HG03575 (cell line): Measurements from ENCODE around the gene ASF1B.
"Not testable (repeated sequence)": the region's sequence is repeated elsewhere in the genome, so short reads cannot be mapped to it uniquely, and the experiment has no call there.

Source experiments
- ATAC-seq: cut with Tn5 transposase; IDR thresholded peaks from one replicate; pipeline ENCODE4 v1.9.1; 2021; ENCODE audit not compliant: unreplicated experiment, insufficient number of reproducible peaks, low FRiP score; ENCODE audit errors: extremely low read depth

Gene ASF1B

DNA sequence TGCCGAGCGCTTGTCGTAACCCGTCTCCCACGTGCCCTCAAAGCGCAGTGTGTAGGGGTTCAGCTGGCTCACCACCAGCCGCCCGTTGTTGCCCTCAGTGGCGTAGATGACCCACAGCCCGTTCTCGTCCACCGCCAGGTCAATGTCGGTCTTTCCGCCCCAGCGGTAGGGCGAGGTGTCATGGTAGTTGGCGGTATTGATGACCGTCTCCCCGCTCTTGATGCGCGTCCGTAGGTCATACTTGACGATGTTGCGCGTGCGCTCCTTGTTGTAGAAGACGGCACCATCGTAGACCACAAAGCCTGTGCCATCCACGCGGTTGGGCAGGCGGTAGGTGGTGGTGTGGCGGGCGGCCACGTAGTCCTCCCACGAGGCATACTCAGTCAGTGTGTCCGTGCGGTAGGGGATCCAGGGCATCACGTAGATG is 26.5 kb upstream of the ASF1B start:
- ATAC-seq: no peak

DNA sequence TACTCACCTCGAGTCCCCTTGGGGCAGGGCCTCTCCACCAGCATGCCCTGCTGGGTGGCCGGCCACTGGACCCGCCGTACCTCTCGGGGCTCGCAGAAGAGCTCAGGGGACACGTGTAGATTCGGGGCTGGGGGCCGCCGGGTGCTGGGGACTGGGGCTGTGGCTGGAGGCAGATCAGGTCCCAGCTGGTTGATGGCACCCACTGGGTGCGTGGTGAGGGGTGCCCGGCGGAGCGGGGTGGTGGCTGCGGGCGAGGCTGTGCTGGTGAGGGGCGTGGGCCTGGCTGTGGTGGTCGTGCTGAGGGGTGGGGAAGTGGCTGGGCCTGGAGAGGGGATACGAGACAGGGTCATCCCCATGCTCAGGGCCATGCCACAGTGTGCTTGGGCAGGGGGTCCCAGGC is 24.9 kb upstream of the ASF1B start:
- ATAC-seq: no peak

DNA sequence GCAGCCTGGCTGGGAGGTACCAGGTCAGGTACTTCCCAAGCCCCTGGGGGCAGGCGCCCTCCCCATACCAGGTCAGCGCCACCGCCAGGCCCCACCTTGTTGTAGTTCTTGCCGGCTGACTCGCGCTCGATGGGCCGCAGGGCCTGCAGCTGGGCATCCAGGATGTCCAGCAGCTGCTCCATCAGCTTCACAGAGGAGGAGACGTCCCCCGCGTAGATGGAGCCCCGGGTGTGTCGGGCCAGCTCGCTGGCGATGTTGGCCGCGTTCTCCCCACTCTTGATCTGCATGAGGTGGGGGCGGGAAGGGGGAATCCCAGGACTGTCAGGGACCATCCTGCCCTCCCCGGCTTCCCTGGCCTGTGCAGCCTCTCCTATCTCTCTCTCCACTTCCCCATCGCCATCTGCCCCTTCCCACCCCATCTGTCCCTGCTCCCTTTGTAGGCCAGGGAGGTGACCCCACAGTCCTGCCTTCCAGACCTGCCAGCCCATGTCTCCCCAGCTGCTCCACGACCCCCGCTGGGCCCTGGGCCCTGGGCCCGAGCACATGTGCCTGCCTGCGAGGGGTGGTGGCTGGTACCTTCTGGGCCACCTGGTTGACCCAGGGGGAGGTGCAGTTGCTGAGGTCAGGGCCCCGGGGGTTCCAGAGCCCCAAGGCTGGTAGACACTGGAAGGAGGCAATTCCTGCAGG is 23.8 kb upstream of the ASF1B start:
- ATAC-seq: no peak

DNA sequence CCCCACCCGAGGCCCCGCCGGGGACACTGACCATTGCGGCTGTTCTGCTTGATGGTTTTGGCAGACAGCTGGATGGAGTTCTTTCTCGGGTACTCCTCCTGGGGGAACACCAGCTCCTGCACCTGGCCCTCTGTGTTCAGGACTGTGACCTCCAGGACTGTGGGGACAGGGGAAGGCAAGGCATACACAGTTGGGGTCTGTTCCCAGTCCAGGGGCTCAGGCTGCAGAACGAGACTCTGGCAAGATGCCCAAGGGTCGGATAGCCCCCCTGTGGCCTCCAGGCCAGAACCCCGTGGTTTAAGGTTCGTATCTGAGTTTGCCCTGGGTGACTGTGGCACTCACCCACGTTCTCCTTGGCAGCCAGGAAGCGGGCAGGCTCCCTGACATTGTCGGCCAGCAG is 22.7 kb upstream of the ASF1B start:
- ATAC-seq: no peak

DNA sequence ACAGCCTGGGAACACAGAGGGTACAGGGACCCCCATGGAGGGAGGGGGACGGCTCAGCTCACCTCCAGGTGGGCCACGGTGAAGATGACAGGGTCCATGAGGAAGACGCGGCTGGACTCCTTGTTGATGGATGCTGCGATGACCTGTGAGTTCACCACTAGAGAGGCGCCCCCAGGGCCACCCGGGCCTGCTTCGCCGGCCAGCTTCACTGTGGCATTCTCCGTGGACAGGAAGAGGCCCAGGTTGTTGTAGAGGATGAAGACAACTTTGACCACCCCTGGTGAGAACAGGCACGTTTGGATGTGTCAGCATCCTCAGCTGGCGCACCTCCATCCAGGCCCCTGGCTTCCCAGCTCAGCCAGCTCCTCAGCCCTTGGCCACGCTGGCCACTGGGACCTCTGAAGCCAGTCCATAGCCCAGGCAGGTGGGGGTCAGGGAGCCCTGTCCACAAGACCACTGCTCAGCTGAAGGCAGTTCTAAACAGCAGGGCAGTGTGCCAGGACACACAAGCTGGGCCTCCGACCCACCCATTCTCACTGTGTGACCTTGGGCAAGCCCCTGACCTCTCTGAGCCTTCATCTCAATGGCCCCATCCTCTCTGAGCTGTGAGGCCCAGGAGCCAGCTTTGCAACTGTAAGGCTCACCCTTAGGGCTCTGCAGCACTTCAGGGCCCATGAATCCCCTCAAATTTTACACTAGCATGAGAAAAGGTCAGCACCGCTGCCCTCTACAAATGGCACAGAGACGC is 22.1 kb upstream of the ASF1B start:
- ATAC-seq: no peak

DNA sequence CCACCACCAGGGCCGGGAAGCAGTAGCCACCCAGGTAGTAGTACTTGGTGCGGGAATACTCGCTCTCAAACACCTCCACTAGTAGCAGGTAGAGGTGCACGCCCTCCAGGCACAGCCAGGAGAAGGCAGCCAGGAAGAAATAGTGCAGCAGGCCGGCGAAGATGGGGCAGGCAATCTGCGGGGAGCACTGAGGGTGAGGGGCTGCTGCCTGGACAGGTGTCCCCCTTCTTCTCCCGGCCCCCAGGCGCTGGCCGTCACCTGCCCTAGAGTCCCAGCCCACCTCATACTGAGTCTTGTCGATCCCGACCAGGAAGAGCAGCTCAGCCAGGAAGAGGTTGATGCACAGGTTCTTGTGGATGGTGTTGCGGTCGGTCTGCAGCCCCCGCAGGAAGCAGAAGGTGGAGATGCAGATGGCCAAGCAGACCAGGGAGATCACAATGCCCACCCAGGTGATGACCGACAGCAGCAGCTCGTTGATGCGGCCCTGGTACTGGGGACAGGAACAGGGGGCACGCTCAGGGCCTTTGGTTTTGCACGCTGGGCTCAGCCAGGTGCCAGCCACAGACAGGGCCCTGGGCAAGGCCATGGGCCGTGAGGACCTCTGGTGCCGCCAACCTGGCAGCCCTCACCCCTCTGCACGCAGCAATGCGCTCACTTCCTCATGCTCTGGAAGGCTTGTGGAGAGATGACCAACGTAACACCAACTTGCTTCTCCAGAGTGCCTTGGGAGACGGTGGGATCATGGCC is 20.8 kb upstream of the ASF1B start:
- no peak for ATAC-seq

DNA sequence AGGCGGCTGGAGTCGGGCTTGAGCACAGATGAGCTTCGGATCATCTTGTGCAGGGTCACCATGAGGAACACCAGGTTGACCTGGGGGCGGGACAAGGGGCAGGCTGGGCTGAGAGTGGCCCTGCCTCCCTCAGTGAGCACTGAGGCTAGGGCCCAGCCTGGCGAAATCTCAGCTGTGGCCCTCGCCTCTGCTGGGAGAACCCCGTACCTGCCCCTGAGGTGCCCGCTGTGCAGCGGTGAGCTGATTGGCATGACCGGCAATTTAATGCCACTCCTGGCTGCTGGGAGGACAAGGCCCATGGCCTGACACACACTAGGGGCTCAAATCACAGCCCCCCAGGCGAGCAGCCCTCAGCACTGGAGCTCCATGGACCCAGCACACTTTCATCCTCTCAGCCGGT is 19.7 kb upstream of the ASF1B start:
- no peak for ATAC-seq

DNA sequence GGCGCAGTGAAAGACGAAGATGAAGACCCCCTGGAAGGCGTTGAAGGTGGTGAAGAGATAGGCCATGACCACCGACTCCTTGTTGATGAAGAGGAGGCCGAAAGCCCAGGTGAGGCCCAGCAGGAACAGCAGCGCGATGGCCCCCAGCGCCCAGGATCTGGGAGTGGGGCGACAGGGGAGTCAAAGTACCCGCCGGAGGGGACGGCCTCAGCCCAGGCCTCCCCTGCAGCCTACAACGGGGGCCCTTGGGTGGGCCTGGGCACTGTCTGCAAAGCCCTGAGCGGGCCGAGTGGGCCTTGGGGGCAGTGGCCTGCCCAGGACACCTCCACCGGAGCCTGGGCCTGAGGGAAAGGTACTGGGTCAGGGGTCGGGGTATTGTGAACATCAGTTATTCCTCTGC is 19.0 kb upstream of the ASF1B start:
- ATAC-seq: no peak

DNA sequence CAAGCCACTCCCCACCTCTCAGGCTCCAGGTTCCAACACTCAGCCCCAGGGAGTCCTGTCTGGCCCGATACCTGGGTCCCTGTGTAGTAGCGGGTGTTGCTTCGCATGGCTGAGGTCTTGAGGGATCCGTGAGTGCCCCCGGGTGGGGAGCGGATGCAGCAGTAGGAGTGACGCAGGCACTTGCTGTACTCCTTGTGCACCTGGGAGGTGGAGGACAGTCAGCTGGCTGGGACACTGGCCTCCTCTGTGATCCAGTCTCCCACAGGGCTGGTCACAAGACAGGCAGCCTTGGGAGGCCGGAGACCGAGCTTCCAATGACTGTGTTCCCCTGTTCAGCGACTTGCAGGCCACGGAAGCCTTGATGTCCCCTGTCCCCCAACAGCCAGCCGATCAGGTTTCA is 16.3 kb upstream of the ASF1B start:
- no peak for ATAC-seq

DNA sequence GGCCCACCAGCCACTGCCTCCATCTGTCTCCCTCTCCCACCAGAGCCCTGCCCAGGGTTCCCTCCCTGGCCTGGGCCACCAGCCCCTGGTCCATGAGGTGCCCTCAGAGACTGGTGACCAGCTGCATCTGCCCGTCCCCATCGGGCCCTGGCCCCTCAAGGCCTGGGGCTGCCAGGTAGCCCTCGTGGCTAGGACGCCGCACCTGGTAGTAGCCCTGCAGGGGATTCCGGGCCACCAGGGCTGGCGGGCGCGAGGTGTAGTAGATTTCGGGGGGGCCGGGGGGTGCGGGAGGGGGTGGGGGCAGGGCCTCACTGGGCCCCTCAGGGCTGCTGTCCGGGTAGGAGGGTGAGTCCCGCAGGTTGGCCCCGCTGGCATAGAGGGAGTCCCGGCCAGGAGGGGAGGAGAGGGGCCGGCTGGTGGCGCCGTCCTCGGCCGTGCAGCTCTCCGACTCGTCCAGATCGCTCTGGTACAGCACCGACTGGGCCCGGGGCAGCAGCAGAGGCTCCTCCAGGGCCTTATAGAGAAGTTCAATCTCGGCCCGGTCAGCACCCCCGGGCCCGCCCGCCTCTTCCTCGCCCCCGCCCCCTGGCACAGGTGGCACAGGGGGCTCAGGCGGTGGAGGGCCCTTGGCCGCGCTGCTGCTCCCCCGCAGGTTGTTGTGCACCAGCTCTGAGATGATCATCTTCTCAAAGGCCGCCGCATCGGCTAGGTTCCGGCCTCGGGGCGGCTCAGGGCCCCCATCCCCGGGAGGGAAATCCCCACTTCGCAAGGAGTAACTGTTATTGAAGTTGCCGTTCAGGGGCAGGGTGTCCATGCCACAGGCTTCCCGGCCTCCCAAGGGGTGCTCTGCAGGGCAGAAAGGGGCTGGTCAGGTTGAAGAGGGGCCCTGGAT is 14.6 kb upstream of the ASF1B start:
- ATAC-seq: no peak

DNA sequence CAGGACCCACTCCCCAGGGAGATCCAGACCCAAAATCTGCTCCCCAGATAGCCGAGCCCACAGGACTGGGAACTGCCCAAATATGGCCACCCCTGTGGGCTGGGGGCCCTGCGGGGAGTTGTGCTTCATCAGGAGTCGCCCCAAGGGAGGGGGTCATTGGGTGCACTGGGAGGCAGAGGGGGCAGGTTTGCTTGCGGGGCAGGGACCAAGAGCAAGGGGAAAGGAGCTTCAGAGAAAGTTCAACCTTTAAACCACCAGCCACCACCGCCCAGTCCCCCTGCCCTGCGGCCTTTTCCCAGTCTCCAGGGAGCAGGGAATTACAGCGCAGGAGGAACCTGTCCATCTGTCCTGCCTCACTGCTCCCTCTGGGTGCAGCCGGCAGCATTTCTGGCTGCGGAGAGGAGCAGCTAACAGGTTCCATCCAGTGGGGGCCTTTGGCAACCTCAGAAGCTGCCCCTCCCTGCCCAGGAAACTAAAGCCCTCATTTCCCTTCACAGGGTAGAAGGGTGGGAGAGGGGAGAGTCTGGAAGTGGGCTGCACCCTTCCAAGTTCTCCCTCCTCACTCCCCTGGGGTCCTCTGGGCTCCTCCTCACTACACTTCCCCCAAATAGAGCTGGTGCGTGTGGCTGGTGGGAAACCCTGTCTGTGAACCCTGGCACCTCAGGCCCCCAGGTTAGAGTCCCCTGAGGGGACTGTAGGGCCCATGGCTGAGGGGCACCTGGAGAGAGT is 13.8 kb upstream of the ASF1B start:
- ATAC-seq: no peak

DNA sequence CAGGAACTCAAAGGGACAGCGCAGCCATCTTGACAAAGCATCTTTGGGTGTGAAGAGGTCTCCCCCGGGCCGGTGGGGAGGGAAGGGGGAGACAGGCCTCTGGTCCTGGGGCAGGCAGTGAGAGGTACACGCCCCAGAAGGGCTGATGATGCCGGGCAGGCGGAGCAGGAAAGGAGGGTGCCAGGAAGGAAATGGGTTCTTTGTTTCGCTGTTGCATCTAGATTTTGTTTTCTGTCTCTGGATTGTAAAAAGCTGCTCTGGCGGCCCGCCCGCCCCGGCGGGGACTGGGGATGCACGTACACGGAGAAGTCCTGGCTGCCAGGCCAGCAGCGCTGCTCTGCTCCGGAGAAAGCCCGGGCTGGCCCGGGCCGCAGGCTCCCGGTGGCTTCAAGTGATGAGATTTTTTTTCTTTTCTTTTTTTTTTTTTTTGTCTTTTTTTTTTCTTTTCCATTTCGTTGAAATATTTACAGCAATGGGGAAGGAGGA is 13.2 kb upstream of the ASF1B start:
- no peak for ATAC-seq

DNA sequence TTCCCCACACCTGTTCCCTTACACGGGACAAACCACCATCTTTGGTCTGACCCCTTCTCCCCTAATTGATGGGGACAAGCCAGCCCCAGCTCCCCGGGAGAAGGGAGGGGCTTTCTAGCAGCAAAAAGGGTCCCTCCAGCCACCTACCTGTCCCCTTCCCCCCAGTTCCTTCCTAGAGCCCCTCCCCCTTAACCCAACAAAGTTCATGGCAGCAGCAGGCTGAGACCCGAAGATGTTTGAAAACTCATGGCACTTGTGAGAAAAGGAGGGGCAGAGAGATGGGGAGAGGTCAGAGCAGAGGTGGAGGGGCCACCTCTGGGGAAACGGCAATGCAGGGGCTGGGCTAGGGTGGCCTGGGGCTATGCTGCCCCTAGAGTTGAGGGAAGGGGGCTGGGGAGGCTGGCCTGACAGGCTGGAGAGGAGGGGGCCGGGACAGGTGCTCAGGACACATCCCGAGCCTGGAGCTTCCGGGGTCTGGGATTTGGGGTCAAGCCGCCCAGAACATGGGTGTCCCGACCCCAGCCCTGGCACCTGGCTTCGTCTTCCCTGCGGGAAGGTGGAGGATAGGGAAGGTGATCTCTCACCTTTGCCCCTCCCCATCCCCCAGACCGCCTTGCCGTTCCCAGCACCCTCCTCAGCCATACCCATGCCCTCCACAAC is 12.5 kb upstream of the ASF1B start:
- no peak for ATAC-seq

DNA sequence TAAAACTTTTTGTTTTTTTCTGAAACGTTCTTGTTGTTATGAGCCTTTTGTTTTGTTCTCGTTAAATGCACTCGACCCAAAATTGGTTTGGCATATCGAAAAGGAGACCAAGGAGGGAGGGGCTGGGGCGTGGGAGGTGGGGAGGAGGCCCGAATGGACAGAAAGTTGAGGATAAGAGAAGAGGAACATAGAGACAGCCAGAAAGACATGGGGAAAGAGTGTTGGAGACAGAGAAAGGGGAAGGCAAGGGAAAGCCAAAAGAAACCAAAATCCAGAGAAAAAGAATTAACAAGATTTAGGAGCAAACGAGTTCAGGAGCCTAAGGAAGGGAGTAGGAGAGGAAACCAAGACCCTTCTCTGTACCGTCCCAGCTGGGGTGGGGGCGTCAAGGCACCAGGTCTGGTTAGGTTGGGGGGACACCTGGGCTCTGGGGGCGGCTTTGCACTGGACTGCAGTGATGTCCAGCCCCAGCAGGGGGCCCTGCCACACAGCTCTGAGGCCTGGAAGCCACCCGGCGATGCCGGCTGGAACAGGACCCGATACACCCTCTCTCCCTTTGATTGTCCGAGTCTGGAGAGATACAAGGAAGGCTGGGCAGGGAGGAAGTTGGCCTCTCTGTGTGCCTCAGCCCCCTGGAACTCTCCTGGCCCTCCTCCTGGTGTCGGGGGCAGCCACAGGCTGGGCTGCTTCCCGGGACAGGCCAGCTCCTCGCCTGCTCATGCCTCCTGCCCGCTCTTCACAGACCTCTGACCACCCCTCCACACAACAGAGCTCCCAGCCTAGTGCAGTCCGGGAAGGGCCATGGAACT is 11.6 kb upstream of the ASF1B start:
- no peak for ATAC-seq

DNA sequence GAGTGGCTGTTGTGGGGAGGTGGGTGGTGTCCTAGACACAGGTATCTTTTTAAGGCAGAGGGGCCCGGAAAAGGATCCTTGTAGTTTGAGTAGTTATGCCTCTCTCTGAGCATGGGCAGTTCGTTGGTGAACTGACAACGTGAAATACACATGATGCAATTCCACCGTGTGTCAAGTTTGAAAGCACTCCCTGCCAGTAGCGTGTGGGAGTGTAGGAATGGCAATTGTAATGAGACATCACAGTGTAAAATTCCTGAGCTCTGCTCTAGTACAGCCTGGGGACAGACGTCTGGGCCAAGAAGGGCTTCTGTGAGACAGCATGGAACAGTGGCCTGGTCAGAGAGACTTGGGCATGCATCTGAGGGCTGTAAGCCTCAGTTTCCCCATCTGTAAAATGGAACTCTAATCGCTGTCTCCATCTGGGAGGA is 10.4 kb upstream of the ASF1B start:
- ATAC-seq: no peak

DNA sequence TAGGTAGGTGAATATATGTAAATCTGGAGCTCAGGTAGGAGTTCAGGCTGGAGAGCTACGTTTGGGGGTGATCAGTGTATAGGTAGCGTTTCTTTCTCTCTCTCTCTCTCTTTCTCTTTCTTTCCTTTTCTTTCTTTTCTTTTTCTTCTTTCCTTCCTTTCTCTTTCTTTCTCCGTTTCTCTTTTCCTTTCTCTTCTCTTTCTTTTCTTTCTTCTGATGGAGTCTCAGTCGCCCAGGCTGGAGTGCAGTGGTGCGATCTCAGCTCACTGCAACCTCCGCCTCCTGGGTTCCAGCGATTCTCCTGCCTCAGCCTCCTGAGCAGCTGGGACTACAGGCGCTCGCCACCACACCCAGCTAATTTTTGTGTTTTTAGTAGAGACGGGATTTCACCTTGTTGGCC is 9.8 kb upstream of the ASF1B start:
- not testable (repeated sequence) for ATAC-seq

DNA sequence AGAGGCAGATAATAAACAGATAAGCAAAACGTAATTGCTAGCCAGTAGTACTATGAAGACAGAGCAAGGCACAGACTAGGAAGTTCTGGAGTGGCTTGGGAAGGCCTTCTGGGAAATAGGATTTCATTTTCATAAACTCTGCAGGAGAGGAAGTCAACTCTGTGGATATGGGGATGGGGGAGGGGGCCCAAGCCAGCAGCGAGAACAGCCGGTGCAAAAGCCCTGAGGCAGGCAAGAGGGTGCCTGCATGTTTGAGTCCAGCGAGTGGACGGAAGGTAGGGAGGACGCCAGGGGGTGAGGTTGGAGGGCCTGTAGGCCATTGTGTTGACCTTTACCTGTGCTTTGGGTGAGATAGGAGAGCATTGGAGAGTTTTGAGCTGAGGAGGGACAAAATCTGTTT is 9.0 kb upstream of the ASF1B start:
- ATAC-seq: no peak
